GM18870 (cell line): ENCODE data around the gene PAX5.

Experiments
- ATAC-seq: cut with Tn5 transposase; IDR thresholded peaks from one replicate; pipeline ENCODE4 v1.9.1; 2021; ENCODE audit warnings: moderate library complexity; ENCODE audit not compliant: unreplicated experiment

PAX5 gene

DNA sequence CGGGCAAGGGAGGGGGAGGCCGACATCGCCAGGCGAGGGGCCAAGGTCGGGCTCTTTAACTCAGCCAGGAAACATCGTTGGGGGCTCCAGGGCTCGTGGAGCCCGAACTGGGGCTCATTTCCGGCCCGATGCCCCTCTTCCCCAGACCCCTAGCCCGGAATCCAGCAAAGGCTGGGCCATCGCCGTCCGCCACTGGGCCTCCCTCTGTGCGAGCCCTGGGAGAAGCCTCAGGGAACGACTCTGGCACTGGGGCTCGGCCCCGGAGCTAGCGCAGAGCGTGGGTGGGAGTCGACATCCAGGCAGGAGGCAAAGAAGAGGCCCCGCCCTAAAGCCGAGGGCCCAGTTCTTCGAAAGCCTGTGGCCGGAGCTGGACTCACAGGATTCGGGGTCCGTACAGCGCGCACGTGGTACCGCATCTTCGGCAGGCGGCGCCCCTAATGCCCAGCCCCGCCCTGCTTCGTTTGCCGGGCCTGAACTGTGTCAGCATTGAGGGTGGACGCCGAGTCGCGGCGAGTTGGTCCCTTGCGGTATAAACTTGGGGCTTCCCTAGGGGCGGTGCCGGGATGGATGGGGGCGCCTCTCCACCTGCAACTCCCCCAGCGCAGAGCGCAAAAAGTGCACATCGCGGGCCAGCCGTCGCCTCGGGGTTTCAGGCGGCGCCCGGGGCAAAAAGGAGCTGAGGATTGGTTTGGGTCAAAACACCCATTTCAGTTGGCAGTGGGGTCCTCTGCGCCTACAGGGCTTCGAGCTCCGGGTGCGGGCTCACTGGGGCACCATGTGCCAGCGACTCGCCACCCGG, 3.6 kb upstream of the PAX5 start:
- no peak for ATAC-seq

DNA sequence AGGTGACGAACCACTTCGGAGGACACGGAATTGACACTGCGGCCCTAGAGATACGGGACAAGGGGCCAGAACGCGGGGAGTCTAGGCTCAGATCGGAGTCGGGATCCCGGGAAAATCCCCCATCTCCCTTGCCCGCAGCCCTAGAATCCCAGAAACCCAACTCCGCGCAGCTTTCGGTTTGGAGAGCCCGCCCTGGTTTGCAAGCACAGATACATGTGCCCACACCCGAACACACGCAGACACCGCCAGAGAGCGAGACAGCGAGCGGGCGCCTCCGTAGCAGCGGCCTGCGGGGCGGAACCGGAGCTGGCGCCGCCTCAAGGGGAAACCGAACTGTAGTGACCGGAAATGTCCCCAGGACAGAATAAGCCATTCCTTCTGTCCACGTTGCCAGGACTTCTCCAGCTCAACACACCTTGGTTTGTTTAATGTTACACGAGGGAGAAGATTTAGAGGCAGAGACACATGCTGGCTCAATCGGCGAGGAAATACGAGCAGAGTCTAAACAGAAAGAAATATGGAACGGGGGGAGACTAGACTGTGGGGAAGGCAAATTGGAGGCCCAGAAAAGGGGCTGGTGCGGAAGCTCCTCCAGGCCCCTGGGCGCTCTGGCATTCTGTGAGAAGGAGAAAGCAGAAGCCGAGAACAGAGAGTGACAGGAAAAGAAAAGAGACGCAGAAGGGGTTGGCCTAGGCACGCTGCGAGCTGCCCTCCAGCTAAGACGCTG, 2.9 kb upstream of the PAX5 start:
- no peak for ATAC-seq

DNA sequence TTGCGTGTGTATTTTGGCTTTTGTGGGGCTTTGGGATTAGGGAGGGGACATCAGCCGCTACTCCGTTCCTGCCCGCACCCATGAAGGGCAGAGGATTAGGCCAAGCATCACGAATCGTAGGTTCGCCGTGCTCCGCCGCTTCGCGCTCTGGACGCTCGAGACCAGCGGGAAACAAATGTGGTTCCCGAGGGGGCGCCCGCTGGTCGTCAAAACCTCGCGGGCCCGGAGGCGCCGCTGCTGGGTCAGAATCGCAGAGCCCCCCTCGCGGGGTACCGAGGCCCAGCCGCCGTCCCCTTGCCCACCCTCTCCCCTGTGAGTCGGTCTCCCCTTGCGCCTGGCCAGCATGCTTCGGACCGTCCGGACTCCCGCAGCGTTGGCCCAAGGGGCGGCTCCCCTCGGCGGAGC, 2.3 kb upstream of the PAX5 start:
- no peak for ATAC-seq

DNA sequence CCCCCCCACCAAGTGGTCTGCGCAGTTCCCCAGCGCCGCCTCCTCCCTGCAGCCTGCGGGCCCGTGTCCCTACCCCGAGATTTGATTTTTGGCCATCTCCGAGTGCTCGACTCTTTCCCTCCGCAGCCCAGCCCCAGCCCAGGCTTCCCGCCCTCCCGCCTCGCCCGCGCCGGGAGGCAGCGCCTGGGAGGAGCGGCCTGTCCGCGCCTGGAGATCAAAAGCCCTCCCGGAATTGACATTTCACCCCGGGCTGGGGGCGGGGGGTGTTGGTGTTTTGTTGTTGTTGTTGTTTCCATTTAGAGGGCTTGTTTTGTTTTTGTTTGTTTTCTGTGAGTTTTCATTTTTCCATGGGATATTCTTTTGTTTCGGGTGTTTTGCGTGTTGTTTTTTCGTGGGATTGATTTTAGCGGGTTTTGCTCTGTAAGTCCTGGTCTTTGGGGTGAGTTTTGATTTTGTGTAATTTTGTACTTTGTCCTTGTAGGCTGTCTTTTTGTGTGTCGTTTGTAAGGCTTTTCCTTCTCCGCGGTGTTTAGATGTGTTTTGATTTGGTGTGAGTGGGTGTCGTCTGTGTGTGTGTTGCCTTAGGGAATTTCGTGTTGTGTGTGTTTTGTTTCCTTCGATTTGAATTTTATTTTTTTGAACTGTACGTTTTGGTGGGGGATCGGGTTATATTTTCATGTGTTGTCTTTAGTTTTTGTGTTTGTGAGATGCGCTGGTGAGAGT, 1.7 kb upstream of the PAX5 start:
- ATAC-seq, result no peak

DNA sequence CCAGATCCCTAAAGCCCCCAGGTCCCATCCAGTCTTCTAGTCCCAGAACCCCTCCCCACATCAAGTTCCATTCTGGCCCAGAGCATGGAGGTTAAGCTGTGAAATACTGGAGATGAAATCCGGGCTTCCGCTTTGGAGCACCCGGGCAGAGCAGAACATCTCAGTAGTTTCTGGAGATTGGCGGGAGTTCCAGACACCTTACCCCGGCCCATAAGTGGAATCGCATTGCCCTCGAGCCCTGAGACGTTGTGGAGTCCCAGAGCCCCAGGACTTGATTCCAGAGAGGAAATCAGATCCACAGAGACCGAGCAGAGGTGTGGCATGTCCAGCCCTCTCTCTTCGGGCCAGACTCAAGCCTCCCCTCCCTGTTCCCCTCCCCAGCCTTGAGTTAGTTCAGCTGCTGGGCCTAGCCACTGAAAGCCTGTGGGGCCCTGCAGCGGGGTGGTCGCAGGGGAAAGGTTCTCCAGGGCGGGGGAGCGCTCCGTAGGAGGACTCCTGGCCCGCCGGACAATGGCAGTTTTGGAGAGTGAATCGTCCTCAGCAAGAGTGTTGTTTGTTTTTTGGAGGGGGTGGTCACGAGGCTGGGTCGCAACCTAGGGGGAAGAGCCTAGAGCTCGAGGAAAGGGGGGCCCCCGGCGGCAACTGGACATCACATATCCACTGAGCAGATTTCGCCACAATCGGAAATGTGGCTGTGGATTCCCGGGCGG, 1.0 kb upstream of the PAX5 start:
- ATAC-seq, result no peak

DNA sequence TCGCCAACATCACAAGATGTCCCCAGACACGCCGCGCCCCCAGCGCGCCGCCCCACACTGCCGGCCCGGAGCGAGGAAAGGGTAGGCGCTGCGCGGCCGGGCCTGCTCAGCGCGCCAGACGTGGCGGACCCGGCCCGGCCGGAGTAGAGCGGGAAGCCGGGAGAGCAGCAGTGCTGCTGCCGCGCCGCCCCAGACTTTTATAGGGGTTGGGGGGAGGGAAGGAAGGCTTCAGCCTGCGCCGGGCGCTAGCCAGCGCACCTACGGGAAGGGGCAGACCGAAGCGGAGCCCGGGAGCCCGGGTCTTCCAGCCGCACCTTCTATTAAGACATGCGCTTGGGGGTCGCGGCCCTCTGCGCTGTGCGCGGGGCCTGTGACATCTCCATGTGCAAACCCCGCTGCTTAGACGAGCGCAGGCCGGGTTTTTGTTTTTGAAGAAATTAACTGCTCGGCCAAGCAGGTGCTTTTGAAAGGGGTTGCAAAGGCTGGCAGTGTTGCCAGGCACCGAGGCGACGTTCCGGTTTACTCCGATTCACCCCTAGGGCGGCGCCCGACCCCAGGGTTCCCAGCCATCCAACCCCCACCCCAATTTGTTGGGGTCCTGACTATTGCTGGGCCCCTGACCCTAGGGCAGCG, 353 bp upstream of the PAX5 start:
- ATAC-seq, result no peak

DNA sequence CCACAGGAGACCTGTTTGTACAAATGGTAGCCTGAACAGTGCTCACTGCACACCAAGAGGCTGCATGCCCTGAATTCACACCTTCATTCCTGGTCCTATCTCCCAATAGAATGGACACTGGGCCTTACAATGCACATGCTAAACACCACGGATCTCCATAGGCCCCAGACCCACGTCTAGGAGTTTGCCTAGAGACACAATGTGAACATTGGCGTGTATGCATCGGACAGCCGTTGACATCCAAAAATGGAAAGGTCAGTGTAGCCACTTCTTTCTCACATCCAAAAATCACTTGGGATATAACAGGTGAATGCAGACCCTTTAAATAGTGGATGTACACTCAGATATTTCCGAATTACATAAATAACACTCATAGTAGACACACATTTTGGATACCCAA, 927 bp downstream of the PAX5 start:
- ATAC-seq, result no peak

DNA sequence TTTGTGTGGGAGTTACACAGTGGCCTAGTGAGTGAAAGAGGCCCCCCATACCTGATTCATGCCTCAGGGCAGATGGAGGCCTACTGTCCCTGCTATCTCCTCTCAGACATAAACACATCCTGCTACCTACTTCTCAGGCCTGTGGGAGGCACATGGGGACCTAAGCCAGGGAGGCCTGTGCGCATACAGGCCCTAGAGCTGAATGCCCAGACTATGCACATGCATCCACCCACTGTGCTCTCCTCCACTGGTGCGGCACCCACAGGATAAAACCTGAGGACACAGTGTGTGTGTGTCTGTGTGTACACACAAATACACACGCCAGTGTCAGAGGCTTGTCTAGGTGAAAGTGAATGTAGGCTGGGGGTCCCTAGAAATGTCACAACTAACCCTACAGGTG, 1.4 kb downstream of the PAX5 start:
- no peak for ATAC-seq

DNA sequence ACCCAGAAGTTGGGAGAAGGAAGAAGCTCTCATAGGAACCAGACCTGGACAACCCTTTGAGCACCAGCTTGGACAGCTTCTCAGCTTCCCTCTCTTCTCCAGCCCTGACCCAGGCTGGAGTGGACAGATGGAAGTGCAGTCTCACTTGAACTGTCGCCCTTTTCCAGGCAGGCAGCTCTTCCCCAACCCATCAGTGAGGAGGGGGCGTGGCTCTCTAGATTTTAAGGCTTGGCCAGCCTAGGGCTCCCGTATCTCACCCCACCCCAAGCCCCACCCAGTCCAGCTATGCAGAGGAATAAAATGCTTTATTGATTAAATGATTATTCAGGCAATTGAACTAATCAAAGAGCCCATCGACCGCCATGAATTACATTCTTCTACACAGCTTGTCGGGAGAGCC, 2.2 kb downstream of the PAX5 start:
- ATAC-seq, result no peak

DNA sequence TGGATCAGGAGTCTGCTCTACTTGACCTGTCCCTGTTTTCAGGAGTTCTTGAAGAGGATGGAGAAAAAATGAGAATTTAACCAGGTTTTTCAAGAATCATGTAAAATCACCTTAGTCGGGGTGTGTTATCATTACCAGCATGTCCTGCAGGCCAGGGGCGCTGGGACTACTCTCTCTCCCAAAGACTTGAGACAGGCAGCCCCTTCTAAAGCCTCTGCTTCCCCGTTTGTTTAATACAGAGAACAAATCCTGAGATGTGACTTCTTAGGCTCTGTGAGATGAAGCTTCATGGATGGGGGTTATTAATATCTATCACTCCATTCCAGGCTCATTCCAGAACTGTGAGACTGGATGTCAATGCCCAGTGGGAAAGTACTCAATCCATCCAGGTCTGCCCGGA, 3.0 kb downstream of the PAX5 start:
- no peak for ATAC-seq

DNA sequence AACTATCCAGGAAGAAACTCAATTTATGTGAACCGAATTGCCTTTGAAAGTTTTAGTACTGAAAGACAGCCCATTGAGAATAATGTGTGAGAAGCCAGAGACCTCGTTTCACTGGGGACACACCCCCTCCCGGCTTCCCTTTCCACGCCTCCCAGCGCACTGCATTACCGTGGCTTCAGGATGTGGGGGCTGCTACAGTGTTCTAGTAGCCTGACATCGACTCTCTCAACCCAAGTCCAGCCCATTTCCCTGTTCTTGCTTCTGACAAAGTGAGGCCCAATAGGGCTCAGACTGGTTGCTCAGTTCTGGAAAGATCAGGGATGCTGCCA, 3.5 kb downstream of the PAX5 start:
- no peak for ATAC-seq

DNA sequence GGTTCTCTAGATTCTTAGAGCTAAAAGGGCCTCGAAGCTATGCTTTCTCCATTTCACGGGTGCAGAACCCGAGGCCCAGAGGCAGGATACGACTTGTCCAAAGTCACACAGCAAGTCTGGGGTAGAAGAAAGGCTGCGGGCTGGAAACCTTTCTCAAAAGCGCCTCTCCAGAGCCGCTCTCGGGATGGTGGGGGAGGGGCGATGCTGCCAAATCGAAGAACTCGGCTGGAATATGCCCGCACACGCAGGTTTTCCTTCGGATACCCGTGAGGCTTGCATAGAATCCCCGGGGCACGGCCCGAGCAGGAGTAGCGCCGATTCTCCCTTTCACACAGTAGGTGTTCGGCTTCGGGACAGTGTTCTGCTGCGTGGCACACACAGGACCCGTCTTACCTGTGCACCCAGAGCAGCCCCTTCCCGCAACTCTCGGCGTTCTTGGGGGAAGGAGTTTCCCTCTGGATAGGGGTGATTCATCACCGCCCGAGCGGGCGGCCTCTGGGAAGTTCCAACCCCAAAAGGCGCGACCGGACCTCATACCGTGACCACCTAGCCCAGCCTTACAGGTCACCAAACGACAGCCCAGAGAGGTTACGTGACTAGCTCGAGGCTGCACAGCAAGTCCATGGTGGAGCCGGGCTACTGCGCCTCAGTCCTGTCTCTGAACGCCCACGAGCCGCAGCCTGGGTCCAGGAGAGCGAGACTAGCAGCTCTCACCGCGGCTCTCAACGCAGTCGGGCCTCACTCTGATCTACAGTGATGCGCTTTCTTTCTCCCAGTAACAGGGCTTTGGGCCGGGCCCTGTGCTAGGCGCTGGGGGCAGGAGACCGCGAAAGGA, 4.1 kb downstream of the PAX5 start:
- ATAC-seq, result no peak

DNA sequence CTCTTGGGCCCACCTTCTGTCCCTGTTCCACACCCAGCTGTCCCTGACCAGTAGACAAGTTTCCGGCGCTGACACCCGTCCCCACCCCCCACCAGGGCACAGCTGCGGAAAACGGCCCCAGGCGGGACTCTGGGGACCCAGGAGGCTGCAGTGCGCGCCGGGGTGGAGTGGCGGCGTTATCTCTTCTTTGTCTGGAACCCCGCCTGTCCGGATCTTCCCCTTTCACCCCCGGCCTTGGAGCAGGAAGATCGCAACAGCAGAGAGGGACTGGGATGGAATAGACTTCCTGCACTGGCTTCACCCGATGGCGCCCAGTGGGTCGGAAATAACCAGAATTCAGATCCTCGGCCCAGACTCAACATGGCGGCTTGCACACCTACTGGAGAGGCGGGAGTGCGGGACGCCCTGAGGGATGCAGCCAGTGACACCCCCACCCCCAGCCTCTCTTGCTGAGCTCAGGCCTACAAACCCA, 4.7 kb downstream of the PAX5 start:
- ATAC-seq, result no peak

DNA sequence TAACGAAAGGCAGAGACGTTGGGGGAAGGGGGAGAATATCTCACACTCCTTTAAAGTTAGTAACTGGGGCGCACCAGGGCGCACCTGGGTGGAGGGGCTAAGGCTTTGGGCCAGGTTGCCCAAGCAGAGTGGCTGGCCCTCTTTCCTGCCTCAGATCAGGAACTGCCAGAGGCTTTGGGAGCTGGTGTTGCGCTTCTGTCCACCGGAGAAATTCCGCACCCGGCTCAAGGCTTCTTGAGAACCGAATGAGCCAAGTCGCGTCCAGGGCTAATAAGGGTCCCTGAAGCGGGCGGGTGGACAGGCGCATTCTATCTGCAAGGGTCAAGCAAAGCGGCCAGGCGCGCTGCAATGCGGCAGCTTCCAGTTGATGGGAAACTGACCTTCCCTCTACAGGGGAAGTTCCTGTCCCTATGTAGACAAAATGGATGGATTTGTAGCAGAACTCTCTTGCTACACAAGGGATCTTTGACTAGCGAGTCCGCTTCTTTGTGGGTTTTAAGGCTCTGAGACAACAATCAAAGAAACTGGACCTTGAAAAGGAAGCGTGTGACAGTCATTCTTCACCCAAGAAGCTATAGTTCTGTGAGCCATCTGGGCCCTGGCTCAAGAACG, 5.5 kb downstream of the PAX5 start:
- ATAC-seq, result no peak

DNA sequence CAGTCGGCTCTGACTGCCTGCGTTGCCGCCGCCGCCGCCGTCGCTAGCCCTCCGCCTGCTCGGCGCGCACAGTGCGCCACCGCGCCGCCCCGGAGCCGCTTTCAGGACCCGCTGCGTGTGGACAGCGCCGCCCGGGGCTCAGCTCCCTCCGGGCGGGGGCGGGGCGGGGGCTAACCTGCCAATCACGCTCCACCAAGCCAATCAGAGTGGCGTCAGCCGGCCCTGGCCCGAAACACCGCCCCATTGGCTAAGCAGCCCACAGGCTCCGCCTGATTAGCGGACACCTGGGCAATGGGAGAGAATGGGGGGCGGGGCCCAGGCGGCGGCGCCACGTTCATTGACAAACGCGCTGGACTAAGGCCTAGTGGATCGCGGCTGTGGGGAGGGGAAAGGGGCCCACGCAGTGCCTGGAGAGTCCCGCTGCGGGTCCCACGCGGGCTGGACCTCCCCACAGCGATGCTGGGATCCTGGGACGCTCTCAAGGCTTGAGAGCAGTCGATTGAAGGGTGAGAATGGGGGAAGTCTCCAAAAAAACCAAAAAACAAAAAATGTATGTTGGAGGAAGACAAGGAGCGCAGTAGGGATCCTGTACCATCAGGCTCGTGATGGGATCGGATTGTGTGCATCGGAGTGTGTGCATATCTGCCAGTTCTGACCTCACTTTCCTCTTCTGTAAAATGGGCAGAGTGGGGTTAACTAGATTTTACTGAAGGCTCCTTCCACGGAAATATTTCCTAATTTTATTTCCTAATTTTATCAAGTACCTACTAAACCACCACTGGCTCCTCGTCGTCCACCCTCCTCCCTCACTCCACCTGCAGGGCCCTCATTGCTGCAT, 6.3 kb downstream of the PAX5 start:
- ATAC-seq, result peak; percentile 71

DNA sequence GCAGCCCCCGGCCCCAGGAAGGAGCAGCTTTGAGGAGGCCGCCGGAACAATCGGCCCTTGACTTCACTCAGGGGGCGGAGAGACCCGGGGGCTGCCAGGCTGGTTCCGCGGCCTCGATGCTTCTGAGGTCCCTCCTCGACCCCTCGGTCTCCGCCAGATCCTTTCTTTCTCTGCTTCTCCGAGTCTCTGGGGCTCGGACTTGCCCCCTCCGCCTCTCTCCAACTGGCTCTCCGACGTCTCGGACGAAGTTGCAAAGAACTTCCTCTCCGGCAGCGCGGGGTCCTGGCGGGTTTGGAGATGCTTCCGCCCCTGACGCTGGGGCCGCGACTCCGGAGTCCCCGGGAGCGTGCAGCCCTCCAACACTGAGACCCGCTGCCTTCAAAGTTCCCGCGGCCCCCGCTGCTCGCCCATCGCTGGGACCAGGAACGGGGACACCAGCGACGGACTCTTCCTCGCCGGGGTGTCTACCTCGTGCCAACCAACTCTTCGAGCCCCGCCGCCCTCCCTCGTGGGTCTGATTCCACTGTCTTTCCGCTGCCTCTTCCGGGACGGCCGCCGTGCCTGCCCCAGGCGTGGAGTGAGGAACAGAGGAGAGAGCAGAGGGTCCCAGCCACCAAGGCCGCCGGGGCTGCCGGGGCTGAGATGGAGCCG, 7.0 kb downstream of the PAX5 start:
- peak; percentile 3 for ATAC-seq

DNA sequence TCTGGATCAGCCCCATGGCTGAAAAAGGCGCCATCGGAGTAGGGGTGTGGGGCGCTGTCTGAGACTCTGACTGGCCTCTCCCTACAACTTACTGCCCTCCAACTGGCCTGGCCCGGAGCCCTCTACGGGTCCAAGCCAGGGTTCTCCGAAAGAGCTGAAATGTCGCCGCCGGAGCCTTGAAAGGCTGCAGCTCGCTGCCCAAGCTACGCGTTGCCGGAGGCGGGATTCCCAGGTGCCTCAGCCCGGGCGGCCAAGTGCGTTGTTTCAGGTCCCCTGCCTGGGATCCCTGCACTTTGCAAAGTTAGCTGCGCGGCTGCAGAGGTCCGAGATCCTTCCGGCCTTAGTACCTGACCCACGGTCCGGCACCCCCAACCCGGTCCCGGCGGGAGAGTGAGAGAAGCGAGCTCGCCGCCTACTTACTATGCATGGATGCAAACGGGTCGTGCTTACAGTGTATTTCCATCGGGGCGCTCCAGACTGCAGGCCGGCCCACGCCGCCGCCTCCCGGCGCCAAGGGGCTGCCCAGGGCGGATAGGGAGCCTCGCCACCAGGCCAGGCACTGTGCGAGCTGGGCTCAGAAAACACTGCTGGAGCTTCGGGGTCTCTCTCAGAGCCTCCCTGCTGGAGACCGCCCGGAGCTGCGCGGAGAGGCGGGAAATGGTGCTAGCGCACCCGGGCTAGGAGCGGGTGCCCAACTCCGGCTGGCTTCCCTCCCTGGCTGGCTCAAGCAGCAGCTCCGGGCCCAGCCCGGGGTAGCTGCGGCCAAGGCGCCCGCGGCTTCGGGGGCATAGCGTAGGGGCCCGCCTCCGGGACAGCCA, 7.7 kb downstream of the PAX5 start:
- no peak for ATAC-seq

DNA sequence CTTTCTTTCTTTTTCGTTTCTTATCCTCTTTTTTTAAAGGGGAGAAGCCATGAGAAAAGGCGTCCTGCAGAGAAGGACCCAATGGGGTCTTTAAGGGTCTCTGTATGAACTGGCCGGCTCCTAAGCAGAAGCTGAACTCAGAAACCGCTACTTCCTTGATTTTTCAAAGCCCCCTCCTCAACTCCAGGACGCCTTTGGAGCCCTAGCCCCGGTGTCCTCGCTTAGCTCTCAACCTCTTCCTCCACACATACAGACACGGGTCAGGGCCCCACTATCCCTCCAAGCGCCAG, 8.3 kb downstream of the PAX5 start:
- ATAC-seq, result no peak
